Omental fat pad (tissue), 4 donors: ENCODE measurements around the gene LIMK2. TPM values are rescaled to one million over a fixed set of nuclear protein-coding genes. Genes with fewer than 3 reads are reported as not detected.

Experiments used
- ATAC-seq: fragments of 150-250 bp; one replicate; pipeline ENCODE4 v1.9.1; 2016; ENCODE audit warnings: mild to moderate bottlenecking, moderate library complexity; ENCODE audit not compliant: low FRiP score
- DNase-seq: peaks from one replicate; pipeline ENCODE4 v3.0.0-alpha.2; 2019; ENCODE audit warnings: low spot score
- CTCF ChIP-seq, 3 donors: fragments of 450-650 bp; IDR thresholded peaks; one replicate each; pipeline ENCODE4 v1.5.1; 2016 to 2017; ENCODE audit warnings: antibody characterized with exemption in 3 of 3, mild to moderate bottlenecking in 3 of 3, moderate library complexity in 2 of 3
- total RNA-seq, 4 donors: library from RNA; depleted of rRNA; stranded (reverse); fragments of >200 nt; gene quantifications; one replicate each; pipeline ENCODE4 v1.1.0, GENCODE V29; 2016

Gene LIMK2
- total RNA-seq, 4 donors from 2014 or later = 32.0 to 66.2 (median 40.7) TPM

- peak; percentile 91 for ATAC-seq
- DNase-seq = peak; percentile 50
These were observed 36.1 kb downstream of the LIMK2 start for GRCh38 chr22:31248138-31248745.

GRCh38 chr22:31248965-31249958 is 37.2 kb downstream of the LIMK2 start:
- no peak for TF ChIP-seq CTCF (IDR thresholded peaks at IDR 0.05)
- ATAC-seq = peak; percentile 41
- no peak for DNase-seq

More at GRCh38 chr22:31248138-31248745, 36.1 kb downstream of the LIMK2 start:
- TF ChIP-seq CTCF (IDR thresholded peaks at IDR 0.05) = no peak

GRCh38 chr22:31250740-31251600 is 38.9 kb downstream of the LIMK2 start:
- no peak for TF ChIP-seq CTCF (IDR thresholded peaks at IDR 0.05)
- ATAC-seq (no peak), DNase-seq (no peak)

- DNase-seq (no peak), ATAC-seq (no peak)
- TF ChIP-seq CTCF (IDR thresholded peaks at IDR 0.05) = no peak
These were observed 41.9 kb downstream of the LIMK2 start for GRCh38 chr22:31253949-31254348.

- ATAC-seq (no peak), DNase-seq (no peak)
- no peak for TF ChIP-seq CTCF (IDR thresholded peaks at IDR 0.05)
These were observed 47.8 kb downstream of the LIMK2 start for GRCh38 chr22:31259798-31260473.

- TF ChIP-seq CTCF (IDR thresholded peaks at IDR 0.05) = no peak
- DNase-seq (no peak), ATAC-seq (no peak)
These were observed 48.4 kb downstream of the LIMK2 start for GRCh38 chr22:31260474-31260856.
